K562 (cell line): ENCODE measurements around the gene UBE2I. TPM values are rescaled to one million over a fixed set of nuclear protein-coding genes. Genes with fewer than 3 reads are reported as not detected.

Experiments
- CGGBP1 ChIP-seq: fragments of 250-450 bp; sonication (Bioruptor Pico); IDR thresholded peaks from 2 replicates; pipeline ENCODE4 v1.9.0; 2021; ENCODE audit warnings: mild to moderate bottlenecking
- EGR1 ChIP-seq: fragments of 450-650 bp; conservative IDR thresholded peaks from 2 replicates; pipeline ENCODE4 v1.6.1; 2017; ENCODE audit warnings: mild to moderate bottlenecking
- ETV6 ChIP-seq, 3 experiments: fragments of 150-350 bp in 1 of 3; sonication (generic) in 1 of 3; formaldehyde crosslinking in 1 of 3; IDR thresholded peaks; 2 replicates each; pipeline versions ENCODE4 v1.6.1 to v1.8.0; 2014 to 2022; ENCODE audit warnings: borderline replicate concordance in 2 of 3, low read depth in 2 of 3, antibody characterized with exemption in 1 of 3, low read length in 1 of 3, mild to moderate bottlenecking in 1 of 3, missing genetic modification reagents in 1 of 3
- FOXK2 ChIP-seq, 2 experiments: fragments of 450-650 bp; IDR thresholded peaks in 1 of 2; conservative IDR thresholded peaks in 1 of 2; 2 replicates each; pipeline ENCODE4 v1.6.1; 2016; ENCODE audit warnings: low read depth in 2 of 2, mild to moderate bottlenecking in 1 of 2
- HEY1 ChIP-seq: fragments of 250-450 bp; sonication (Bioruptor Pico); IDR thresholded peaks from 2 replicates; pipeline ENCODE4 v1.5.0; 2020; ENCODE audit warnings: mild to moderate bottlenecking, moderate library complexity, borderline replicate concordance
- MLX ChIP-seq, 2 experiments: fragments of 450-650 bp in 1 of 2; sonication (generic) in 1 of 2; formaldehyde crosslinking; conservative IDR thresholded peaks; 2 replicates each; pipeline versions ENCODE4 v1.4.0 to v1.8.1; 2020 to 2022; ENCODE audit warnings: mild to moderate bottlenecking in 1 of 2, missing genetic modification reagents in 1 of 2
- PHB ChIP-seq: fragments of 250-450 bp; sonication (Bioruptor Pico); IDR thresholded peaks from 2 replicates; pipeline ENCODE4 v1.5.0; 2021
- PHF8 ChIP-seq: fragments of 200-600 bp; sonication (generic); IDR thresholded peaks from 2 replicates; pipeline ENCODE4 v1.6.1; 2012; ENCODE audit warnings: mixed run types, mild to moderate bottlenecking, inconsistent platforms, low read length, moderate library complexity, borderline replicate concordance
- SAFB ChIP-seq: fragments of 200-400 bp; formaldehyde crosslinking; IDR thresholded peaks from 2 replicates; pipeline ENCODE4 v1.6.1; 2017; ENCODE audit warnings: low read depth, low read length, borderline replicate concordance
- SIN3B ChIP-seq: fragments of 450-650 bp; IDR thresholded peaks from 2 replicates; pipeline ENCODE4 v1.6.1; 2017; ENCODE audit warnings: low read depth, mild to moderate bottlenecking, moderate library complexity
- TCF15 ChIP-seq: fragments of 250-450 bp; sonication (Bioruptor Pico); IDR thresholded peaks from 2 replicates; pipeline ENCODE4 v1.8.0; 2022; ENCODE audit warnings: moderate library complexity, mild to moderate bottlenecking, inconsistent platforms
- ZNF134 ChIP-seq: fragments of 250-450 bp; sonication (Bioruptor Pico); conservative IDR thresholded peaks from 2 replicates; pipeline ENCODE4 v1.4.0; 2020
- ZNF197 ChIP-seq: fragments of 200-800 bp; sonication (Bioruptor generic); IDR thresholded peaks from 2 replicates; pipeline ENCODE4 v1.6.1; 2016; ENCODE audit warnings: low read depth, missing genetic modification characterization, missing compliant biosample characterization
- ZNF398 ChIP-seq: fragments of 250-450 bp; sonication (Bioruptor Pico); IDR thresholded peaks from 2 replicates; pipeline ENCODE4 v1.8.0; 2021; ENCODE audit warnings: moderate library complexity, mild to moderate bottlenecking, inconsistent platforms
- ZNF518B ChIP-seq: fragments of 250-450 bp; sonication (Bioruptor Pico); IDR thresholded peaks from 2 replicates; pipeline ENCODE4 v1.5.0; 2021; ENCODE audit warnings: mild to moderate bottlenecking, moderate library complexity
- polyA plus RNA-seq, 8 experiments: library from polyadenylated mRNA; depleted of rRNA in 4 of 8; stranded (reverse) in 5 of 8; unstranded in 3 of 8; fragments of >200 nt; fragmentation: Nextera tagmentation in 2 of 8; fragmentation: Illumina TruSeq in 1 of 8; extraction: Ambion mirVana in 2 of 8; extraction: Trizol in 1 of 8; gene quantifications; 2 replicates each; pipeline versions ENCODE4 v1.2.1 to v1.2.3, GENCODE V29; 2011 to 2014; ENCODE audit warnings: inconsistent platforms in 1 of 8, missing spikeins in 1 of 8
- total RNA-seq, 7 experiments: library from RNA; depleted of rRNA in 6 of 7; stranded (reverse); fragments of >200 nt in 6 of 7; fragmentation: Illumina TruSeq in 2 of 7; extraction: Trizol in 2 of 7; gene quantifications; 2 replicates each; pipeline versions ENCODE4 v1.2.1 to v1.2.3, GENCODE V29; 2011 to 2021; ENCODE audit warnings: low replicate concordance in 1 of 7

Gene UBE2I
- total and polyA plus RNA-seq, 9 of the 15 experiments (the other 6 are each of a cell fraction or from before 2014, with no cell fraction given), result 36.6 to 254 (median 104) TPM

- no peak for TF ChIP-seq CGGBP1
- TF ChIP-seq EGR1, result peak; percentile 63
- TF ChIP-seq FOXK2 (conservative IDR thresholded peaks at IDR 0.05 in 1 of 2, IDR thresholded peaks at IDR 0.05 in 1 of 2; ENCODE audit: low read depth in 2 of 2), result no peak
- no peak for TF ChIP-seq TCF15
- TF ChIP-seq ETV6 (IDR thresholded peaks at IDR 0.05; ENCODE audit: borderline replicate concordance in 1 of 2, low read depth in 2 of 2, low read length in 1 of 2), result no peak
- TF ChIP-seq ETV6 (CRISPR knock-in tag; IDR thresholded peaks at IDR 0.05; ENCODE audit: borderline replicate concordance), result no peak
- TF ChIP-seq SAFB, result peak; percentile 98
- no peak for TF ChIP-seq HEY1
- TF ChIP-seq MLX (CRISPR knock-in tag; conservative IDR thresholded peaks at IDR 0.05), result no peak
- no peak for TF ChIP-seq ZNF197
- TF ChIP-seq ZNF134, result no peak
- no peak for TF ChIP-seq ZNF518B
- TF ChIP-seq PHF8, result peak; percentile 69; the same call in 1 of the 2 replicates
- TF ChIP-seq ZNF398 (CRISPR knock-in tag), result no peak
- TF ChIP-seq SIN3B, result peak; percentile 30; the same call in 1 of the 2 replicates
- TF ChIP-seq PHB (CRISPR knock-in tag), result no peak
These were observed 23.8 kb downstream of the UBE2I start, which contains the start of gene BAIAP3 (continued) for GRCh38 chr16:1333149-1333812.
